ENCODE measurements around the gene PRRT2. TPM values are rescaled to one million over a fixed set of nuclear protein-coding genes. Genes with fewer than 3 reads are reported as not detected.

PRRT2 gene
- total and polyA plus RNA-seq, 10 of the 15 experiments (the other 5 are each of a cell fraction or from before 2014, with no cell fraction given), result 0.08 to 0.49 (median 0.12) TPM; not detected in 4

DNA sequence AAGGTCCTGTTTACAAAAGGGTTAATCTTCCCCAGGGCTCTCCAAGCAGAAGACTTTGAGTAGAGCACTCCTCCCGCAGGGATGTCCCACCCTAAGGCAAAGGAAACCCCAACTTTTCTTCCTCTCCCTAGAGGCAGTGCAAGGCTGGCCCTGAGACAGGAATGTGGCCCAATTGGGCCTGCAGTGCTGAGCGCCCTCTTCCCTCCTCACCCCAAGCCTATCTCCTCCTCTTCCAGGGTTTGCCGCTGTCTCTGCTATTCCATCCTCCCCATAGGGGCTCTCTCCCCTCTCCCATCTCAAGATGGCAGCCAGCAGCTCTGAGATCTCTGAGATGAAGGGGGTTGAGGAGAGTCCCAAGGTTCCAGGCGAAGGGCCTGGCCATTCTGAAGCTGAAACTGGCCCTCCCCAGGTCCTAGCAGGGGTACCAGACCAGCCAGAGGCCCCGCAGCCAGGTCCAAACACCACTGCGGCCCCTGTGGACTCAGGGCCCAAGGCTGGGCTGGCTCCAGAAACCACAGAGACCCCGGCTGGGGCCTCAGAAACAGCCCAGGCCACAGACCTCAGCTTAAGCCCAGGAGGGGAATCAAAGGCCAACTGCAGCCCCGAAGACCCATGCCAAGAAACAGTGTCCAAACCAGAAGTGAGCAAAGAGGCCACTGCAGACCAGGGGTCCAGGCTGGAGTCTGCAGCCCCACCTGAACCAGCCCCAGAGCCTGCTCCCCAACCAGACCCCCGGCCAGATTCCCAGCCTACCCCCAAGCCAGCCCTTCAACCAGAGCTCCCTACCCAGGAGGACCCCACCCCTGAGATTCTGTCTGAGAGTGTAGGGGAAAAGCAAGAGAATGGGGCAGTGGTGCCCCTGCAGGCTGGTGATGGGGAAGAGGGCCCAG, 1.0 kb downstream of the PRRT2 start (continued):
- TF ChIP-seq, protein P1, sequence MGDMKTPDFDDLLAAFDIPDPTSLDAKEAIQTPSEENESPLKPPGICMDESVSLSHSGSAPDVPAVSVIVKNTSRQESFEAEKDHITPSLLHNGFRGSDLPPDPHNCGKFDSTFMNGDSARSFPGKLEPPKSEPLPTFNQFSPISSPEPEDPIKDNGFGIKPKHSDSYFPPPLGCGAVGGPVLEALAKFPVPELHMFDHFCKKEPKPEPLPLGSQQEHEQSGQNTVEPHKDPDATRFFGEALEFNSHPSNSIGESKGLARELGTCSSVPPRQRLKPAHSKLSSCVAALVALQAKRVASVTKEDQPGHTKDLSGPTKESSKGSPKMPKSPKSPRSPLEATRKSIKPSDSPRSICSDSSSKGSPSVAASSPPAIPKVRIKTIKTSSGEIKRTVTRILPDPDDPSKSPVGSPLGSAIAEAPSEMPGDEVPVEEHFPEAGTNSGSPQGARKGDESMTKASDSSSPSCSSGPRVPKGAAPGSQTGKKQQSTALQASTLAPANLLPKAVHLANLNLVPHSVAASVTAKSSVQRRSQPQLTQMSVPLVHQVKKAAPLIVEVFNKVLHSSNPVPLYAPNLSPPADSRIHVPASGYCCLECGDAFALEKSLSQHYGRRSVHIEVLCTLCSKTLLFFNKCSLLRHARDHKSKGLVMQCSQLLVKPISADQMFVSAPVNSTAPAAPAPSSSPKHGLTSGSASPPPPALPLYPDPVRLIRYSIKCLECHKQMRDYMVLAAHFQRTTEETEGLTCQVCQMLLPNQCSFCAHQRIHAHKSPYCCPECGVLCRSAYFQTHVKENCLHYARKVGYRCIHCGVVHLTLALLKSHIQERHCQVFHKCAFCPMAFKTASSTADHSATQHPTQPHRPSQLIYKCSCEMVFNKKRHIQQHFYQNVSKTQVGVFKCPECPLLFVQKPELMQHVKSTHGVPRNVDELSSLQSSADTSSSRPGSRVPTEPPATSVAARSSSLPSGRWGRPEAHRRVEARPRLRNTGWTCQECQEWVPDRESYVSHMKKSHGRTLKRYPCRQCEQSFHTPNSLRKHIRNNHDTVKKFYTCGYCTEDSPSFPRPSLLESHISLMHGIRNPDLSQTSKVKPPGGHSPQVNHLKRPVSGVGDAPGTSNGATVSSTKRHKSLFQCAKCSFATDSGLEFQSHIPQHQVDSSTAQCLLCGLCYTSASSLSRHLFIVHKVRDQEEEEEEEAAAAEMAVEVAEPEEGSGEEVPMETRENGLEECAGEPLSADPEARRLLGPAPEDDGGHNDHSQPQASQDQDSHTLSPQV (IDR thresholded peaks at IDR 0.05), result no peak
- TF ChIP-seq TCF12 (IDR thresholded peaks at IDR 0.05; ENCODE audit: low read depth, low read length) (no peak), FOXK2 (IDR thresholded peaks at IDR 0.05) (no peak)

DNA sequence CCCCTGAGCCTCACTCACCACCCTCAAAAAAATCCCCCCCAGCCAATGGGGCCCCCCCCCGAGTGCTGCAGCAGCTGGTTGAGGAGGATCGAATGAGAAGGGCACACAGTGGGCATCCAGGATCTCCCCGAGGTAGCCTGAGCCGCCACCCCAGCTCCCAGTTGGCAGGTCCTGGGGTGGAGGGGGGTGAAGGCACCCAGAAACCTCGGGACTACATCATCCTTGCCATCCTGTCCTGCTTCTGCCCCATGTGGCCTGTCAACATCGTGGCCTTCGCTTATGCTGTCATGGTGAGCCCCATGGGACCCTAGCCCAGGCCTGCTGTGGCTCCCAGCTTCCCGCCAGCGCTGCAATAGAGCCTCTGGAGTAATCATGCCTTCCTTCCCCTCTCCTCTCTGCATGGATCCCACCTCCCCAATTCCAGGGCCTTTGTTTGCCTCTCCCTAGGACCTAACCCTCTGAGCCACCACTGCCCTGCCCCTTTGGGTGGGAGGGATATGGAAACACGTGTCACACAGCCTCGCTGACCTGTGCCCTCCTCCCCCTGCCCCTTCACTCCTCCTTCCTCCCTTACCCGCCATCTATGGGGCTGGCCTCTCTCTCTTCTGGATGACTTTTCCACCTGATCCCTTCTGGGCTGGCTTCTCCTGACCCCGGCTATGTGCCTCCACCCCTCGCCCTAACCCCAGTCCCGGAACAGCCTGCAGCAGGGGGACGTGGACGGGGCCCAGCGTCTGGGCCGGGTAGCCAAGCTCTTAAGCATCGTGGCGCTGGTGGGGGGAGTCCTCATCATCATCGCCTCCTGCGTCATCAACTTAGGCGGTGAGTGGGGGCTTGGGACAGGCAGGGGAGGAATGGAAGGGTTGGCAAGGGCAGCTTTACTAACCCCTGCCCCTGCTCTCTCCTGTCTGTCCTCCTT, 1.9 kb downstream of the PRRT2 start:
- H4K20me1 ChIP-seq (ENCODE audit: control insufficient read depth, insufficient read depth), result no peaks in the 10 kb centered on the region
- no peak overlapping the region for H3K27ac ChIP-seq (ENCODE audit: control insufficient read depth, insufficient read depth)
- H3K9ac ChIP-seq (ENCODE audit: control insufficient read depth, insufficient read depth, low read length), result no peak overlapping the region
- H3K9me3 ChIP-seq (replicated peaks; ENCODE audit: control insufficient read depth, insufficient read depth, low read length), result no peaks in the 10 kb centered on the region
- no peak overlapping the region for H3K4me3 ChIP-seq
- in situ Hi-C loops (cut with MboI) (no loop called here), intact Hi-C loops (cut with micrococcal nuclease; ENCODE audit: unreplicated experiment) (no loop called here)
- FAIRE-seq (no peak), ATAC-seq (no peak), DNase-seq (ENCODE audit: low read depth, low spot score) (no peak)
- peaks cover 28% of the 10 kb centered on the region for H3K4me1 ChIP-seq (ENCODE audit: control insufficient read depth, insufficient read depth, low read length)
- H3K36me3 ChIP-seq (ENCODE audit: control insufficient read depth in 2 of 2, insufficient read depth in 2 of 2, low read length in 1 of 2), result peaks cover 6 to 10% of the 10 kb centered on the region in 2 experiments; a peak in 2 of 4 replicates
- no peaks in the 10 kb centered on the region for H3K27me3 ChIP-seq (replicated peaks in 1 of 2; ENCODE audit: control insufficient read depth in 2 of 2, insufficient read depth in 2 of 2, low read length in 1 of 2)
- SMC1A ChIA-PET (ENCODE audit: uncharacterized antibody, unreplicated experiment), result no interaction called here
- RAD21 ChIA-PET (ENCODE audit: unreplicated experiment), result interaction anchor here (0.6 kb wide), 3 partner anchors 29 to 150 kb away, joined by 3 to 4 read pairs (median 3); no protein-coding TSS in a partner anchor
- POLR2A ChIA-PET, result interaction anchor here (0.6 to 1.7 kb wide), 2 partner anchors 10 to 200 kb away, joined by 4 to 9 read pairs; no protein-coding TSS in a partner anchor
- no peak overlapping the region for H2AFZ ChIP-seq (ENCODE audit: control insufficient read depth, low read depth, low read length)
- CTCF ChIA-PET, result interaction anchor here (0.7 kb wide), 1 partner anchor 34 kb away, joined by 3 read pairs; no protein-coding TSS in a partner anchor
- peaks cover 20% of the 10 kb centered on the region for H3K79me2 ChIP-seq (ENCODE audit: control insufficient read depth, insufficient read depth, low read length)
- WGBS (ENCODE audit: insufficient coverage, insufficient replicate concordance, low lambda C conversion rate, missing lambda C conversion rate), result 80% methylated on average over 24 of the region's 24 CpGs
- no peak overlapping the region for H3K4me2 ChIP-seq (ENCODE audit: control insufficient read depth, insufficient read depth)
- TF ChIP-seq JUNB (IDR thresholded peaks at IDR 0.05) (no peak), NFYA (IDR thresholded peaks at IDR 0.05; ENCODE audit: borderline replicate concordance, low read depth, low read length) (no peak), DPF2 (IDR thresholded peaks at IDR 0.05) (no peak), NBN (IDR thresholded peaks at IDR 0.05) (no peak), PAX8 (IDR thresholded peaks at IDR 0.05) (no peak), ATF7 (IDR thresholded peaks at IDR 0.05; ENCODE audit: low read depth) (no peak), NFXL1 (IDR thresholded peaks at IDR 0.05; ENCODE audit: borderline replicate concordance) (no peak), MTA2 (IDR thresholded peaks at IDR 0.05; ENCODE audit: low read depth) (no peak), EGR1 (IDR thresholded peaks at IDR 0.05; ENCODE audit: borderline replicate concordance in 1 of 2, low read depth in 2 of 2, low read length in 2 of 2) (no peak)
- BruUV-seq (replicated peaks), result no TSS peak

Data from GM12878 (cell line).